Hepatocyte (in vitro differentiated cells): ENCODE measurements around the gene ZCWPW2. TPM values are rescaled to one million over a fixed set of nuclear protein-coding genes. Genes with fewer than 3 reads are reported as not detected.

Experiments used
- DNase-seq: peaks from one replicate; pipeline ENCODE4 v3.0.0-alpha.2; 2016; ENCODE audit warnings: low spot score
- H2AFZ ChIP-seq: fragments of 200-600 bp; sonication (generic); 2 replicates; pipeline ENCODE4 v1.6.0; 2016; ENCODE audit warnings: antibody characterized with exemption, mild to moderate bottlenecking
- H3K27ac ChIP-seq: fragments of 200-600 bp; sonication (generic); 2 replicates; pipeline ENCODE4 v1.5.1; 2016; ENCODE audit warnings: mild to moderate bottlenecking
- H3K27me3 ChIP-seq: fragments of 200-600 bp; sonication (generic); 2 replicates; pipeline ENCODE4 v1.6.1; 2016
- H3K36me3 ChIP-seq: fragments of 200-600 bp; sonication (generic); replicated peaks from 2 replicates; pipeline ENCODE4 v1.5.1; 2016; ENCODE audit warnings: low read depth; ENCODE audit not compliant: insufficient read depth
- H3K4me1 ChIP-seq: fragments of 200-600 bp; sonication (generic); 2 replicates; pipeline ENCODE4 v1.5.1; 2016; ENCODE audit warnings: mild to moderate bottlenecking, moderate library complexity; ENCODE audit not compliant: insufficient read depth
- H3K4me2 ChIP-seq: fragments of 200-600 bp; sonication (generic); 2 replicates; pipeline ENCODE4 v1.6.0; 2016
- H3K4me3 ChIP-seq: fragments of 200-600 bp; sonication (generic); 2 replicates; pipeline ENCODE4 v1.5.1; 2016; ENCODE audit warnings: mild to moderate bottlenecking
- H3K79me2 ChIP-seq: fragments of 200-600 bp; sonication (generic); 2 replicates; pipeline ENCODE4 v1.6.0; 2017; ENCODE audit warnings: mild to moderate bottlenecking
- H3K9me2 ChIP-seq: fragments of 200-600 bp; sonication (generic); replicated peaks from 2 replicates; pipeline ENCODE4 v1.6.0; 2017; ENCODE audit warnings: mild to moderate bottlenecking; ENCODE audit not compliant: insufficient read depth
- H3K9me3 ChIP-seq: fragments of 200-600 bp; sonication (generic); 2 replicates; pipeline ENCODE4 v1.5.1; 2016; ENCODE audit warnings: low read depth, mild to moderate bottlenecking
- H4K20me1 ChIP-seq: fragments of 200-600 bp; sonication (generic); 2 replicates; pipeline ENCODE4 v1.6.0; 2016; ENCODE audit warnings: mild to moderate bottlenecking; ENCODE audit not compliant: insufficient read depth, poor library complexity, severe bottlenecking
- CTCF ChIP-seq: fragments of 200-600 bp; sonication (generic); IDR thresholded peaks from 2 replicates; pipeline ENCODE4 v1.5.1; 2016; ENCODE audit warnings: antibody characterized with exemption, mild to moderate bottlenecking; ENCODE audit not compliant: poor library complexity
- EZH2 ChIP-seq: fragments of 200-600 bp; sonication (generic); IDR thresholded peaks from 2 replicates; pipeline ENCODE4 v1.6.1; 2016; ENCODE audit warnings: antibody characterized with exemption, mild to moderate bottlenecking, borderline replicate concordance
- EZH2phosphoT487 ChIP-seq: fragments of 200-600 bp; sonication (generic); IDR thresholded peaks from one replicate; pipeline ENCODE4 v1.6.1; 2018; ENCODE audit warnings: antibody characterized with exemption, mild to moderate bottlenecking, low read depth, moderate library complexity; ENCODE audit not compliant: unreplicated experiment, severe bottlenecking
- WGBS: methylation state at CpG from one replicate; pipeline ENCODE4 v1.1.6; 2016; ENCODE audit warnings: low lambda C conversion rate; ENCODE audit errors: missing lambda C conversion rate; 5-methylcytosine and 5-hydroxymethylcytosine counted together
- polyA plus RNA-seq: library from polyadenylated mRNA; unstranded; fragments of >200 nt; fragmentation: Nextera tagmentation; extraction: Ambion mirVana; gene quantifications from 2 replicates; pipeline ENCODE4 v1.2.1, GENCODE V29; 2016
- total RNA-seq: library from RNA; depleted of rRNA; stranded (reverse); fragments of >200 nt; gene quantifications from 2 replicates; pipeline ENCODE4 v1.2.3, GENCODE V29; 2014

The ZCWPW2 gene
- total and polyA plus RNA-seq, 2 experiments from 2014 or later: 0.77 to 1.8 TPM

GRCh38 chr3:28347374-28348264 is 902 bp upstream of the ZCWPW2 start:
- Histone ChIP-seq H2AFZ (peak overlapping the region; percentile 68), H4K20me1 (peaks cover 8% of the 10 kb centered on the region), H3K27ac (peak overlapping the region; percentile 99), H3K36me3 (no peaks in the 10 kb centered on the region), H3K4me3 (peak overlapping the region; percentile 53), H3K9me3 (no peaks in the 10 kb centered on the region), H3K4me1 (peaks cover 7% of the 10 kb centered on the region), H3K9me2 (no peaks in the 10 kb centered on the region), H3K79me2 (peaks cover 65% of the 10 kb centered on the region), H3K27me3 (no peaks in the 10 kb centered on the region), H3K4me2 (peak overlapping the region; percentile 79)
- WGBS: 23% methylated on average over 16 of the region's 16 CpGs
- TF ChIP-seq EZH2phosphoT487: no peak
- TF ChIP-seq EZH2: no peak
- TF ChIP-seq CTCF: no peak
- DNase-seq: no peak

- peaks cover 8% of the 10 kb centered on the region for H4K20me1 ChIP-seq
- no peaks in the 10 kb centered on the region for H3K27me3 ChIP-seq
- peak overlapping the region; percentile 99 for H3K27ac ChIP-seq
- no peaks in the 10 kb centered on the region for H3K9me2 ChIP-seq
- DNase-seq: no peak
- WGBS: 3% methylated on average over 12 of the region's 16 CpGs
- peak overlapping the region; percentile 53 for H3K4me3 ChIP-seq
- H3K79me2 ChIP-seq: peaks cover 65% of the 10 kb centered on the region
- H3K36me3 ChIP-seq: no peaks in the 10 kb centered on the region
- peaks cover 7% of the 10 kb centered on the region for H3K4me1 ChIP-seq
- no peak for TF ChIP-seq EZH2phosphoT487
- TF ChIP-seq CTCF: no peak
- no peak for TF ChIP-seq EZH2
- peak overlapping the region; percentile 79 for H3K4me2 ChIP-seq
- H3K9me3 ChIP-seq: no peaks in the 10 kb centered on the region
- peak overlapping the region; percentile 68 for H2AFZ ChIP-seq
Observed at GRCh38 chr3:28348265-28348628, 274 bp upstream of the ZCWPW2 start.

GRCh38 chr3:28349469-28350000 is 1.0 kb downstream of the ZCWPW2 start:
- no peaks in the 10 kb centered on the region for H3K36me3 ChIP-seq
- H3K4me3 ChIP-seq: peak overlapping the region; percentile 32
- H3K27me3 ChIP-seq: no peaks in the 10 kb centered on the region
- WGBS: 38% methylated on average over 13 of the region's 13 CpGs
- peaks cover 7% of the 10 kb centered on the region for H3K4me1 ChIP-seq
- H3K79me2 ChIP-seq: peaks cover 53% of the 10 kb centered on the region
- TF ChIP-seq CTCF: no peak
- peaks cover 5% of the 10 kb centered on the region for H4K20me1 ChIP-seq
- peak overlapping the region; percentile 80 for H2AFZ ChIP-seq
- no peaks in the 10 kb centered on the region for H3K9me2 ChIP-seq
- peaks cover 7% of the 10 kb centered on the region for H3K9me3 ChIP-seq
- DNase-seq: no peak
- H3K4me2 ChIP-seq: peak overlapping the region; percentile 75
- H3K27ac ChIP-seq: peak overlapping the region; percentile 99
